Central memory CD8-positive, alpha-beta T cell (primary cell): ENCODE data around the gene NRXN2.
"Not testable (repeated sequence)": the region's sequence is repeated elsewhere in the genome, so short reads cannot be mapped to it uniquely, and the experiment has no call there.

Experiments
- ATAC-seq: fragments of 150-1000 bp; cut with Tn5 transposase; replicated peaks from 2 replicates; pipeline ENCODE4 v1.10.0; 2022; ENCODE audit warnings: mild to moderate bottlenecking, moderate FRiP score, moderate number of reproducible peaks; ENCODE audit not compliant: poor library complexity, severe bottlenecking; ENCODE audit errors: extremely low read depth
- DNase-seq, 2 donors: peaks; one replicate each; pipeline ENCODE4 v3.0.0; 2021; ENCODE audit warnings: low spot score in 2 of 2
- H3K27ac Mint-ChIP-seq: one replicate; pipeline ENCODE4 v1.8.0; 2022; ENCODE audit warnings: low read depth, mild to moderate bottlenecking, moderate library complexity, mixed read lengths
- H3K27me3 Mint-ChIP-seq: one replicate; pipeline ENCODE4 v1.8.0; 2022; ENCODE audit warnings: mixed read lengths
- H3K36me3 Mint-ChIP-seq: one replicate; pipeline ENCODE4 v1.8.0; 2022; ENCODE audit warnings: mild to moderate bottlenecking, moderate library complexity, mixed read lengths; ENCODE audit not compliant: insufficient read depth
- H3K4me1 Mint-ChIP-seq: one replicate; pipeline ENCODE4 v1.8.0; 2022; ENCODE audit warnings: mixed read lengths
- H3K4me3 Mint-ChIP-seq: one replicate; pipeline ENCODE4 v1.8.0; 2022; ENCODE audit warnings: mild to moderate bottlenecking, moderate library complexity, mixed read lengths
- H3K9me3 Mint-ChIP-seq: one replicate; pipeline ENCODE4 v1.8.0; 2022; ENCODE audit warnings: mixed read lengths

Gene NRXN2

DNA sequence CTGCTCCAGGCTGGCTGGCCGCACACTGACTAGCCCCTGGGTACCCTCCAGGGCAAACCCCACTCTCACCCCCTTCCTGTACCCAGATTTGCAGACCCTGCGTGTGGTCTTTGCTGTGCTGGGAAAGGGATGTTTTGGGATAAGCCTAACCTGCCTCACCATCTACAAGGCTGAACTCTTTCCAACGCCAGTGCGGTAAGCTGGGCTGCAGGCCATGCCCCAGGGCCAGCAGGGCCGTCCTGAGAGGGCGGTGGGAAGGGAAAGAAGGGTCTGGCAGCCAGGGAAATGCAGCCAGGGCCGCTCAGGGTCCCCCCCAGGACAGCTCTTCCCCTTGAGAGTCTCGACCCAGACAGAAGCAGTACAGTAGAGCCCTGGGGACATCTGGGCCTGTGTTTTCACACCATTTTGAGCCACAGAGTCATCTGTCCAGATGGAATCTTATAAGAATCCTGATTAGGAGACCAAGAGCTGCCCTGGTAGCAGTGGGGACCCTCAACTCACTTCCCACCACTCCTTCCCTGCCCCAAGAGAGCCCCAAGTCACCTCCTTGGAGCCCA is 154.3 kb downstream of the NRXN2 start:
- no peak for ATAC-seq
- no peaks in the 10 kb centered on the region for H3K4me1 Mint-ChIP-seq
- H3K4me3 Mint-ChIP-seq = no peak overlapping the region
- H3K27me3 Mint-ChIP-seq = peaks cover 18% of the 10 kb centered on the region
- no peak for DNase-seq
- no peaks in the 10 kb centered on the region for H3K9me3 Mint-ChIP-seq
- H3K36me3 Mint-ChIP-seq = no peaks in the 10 kb centered on the region
- H3K27ac Mint-ChIP-seq = no peak overlapping the region

DNA sequence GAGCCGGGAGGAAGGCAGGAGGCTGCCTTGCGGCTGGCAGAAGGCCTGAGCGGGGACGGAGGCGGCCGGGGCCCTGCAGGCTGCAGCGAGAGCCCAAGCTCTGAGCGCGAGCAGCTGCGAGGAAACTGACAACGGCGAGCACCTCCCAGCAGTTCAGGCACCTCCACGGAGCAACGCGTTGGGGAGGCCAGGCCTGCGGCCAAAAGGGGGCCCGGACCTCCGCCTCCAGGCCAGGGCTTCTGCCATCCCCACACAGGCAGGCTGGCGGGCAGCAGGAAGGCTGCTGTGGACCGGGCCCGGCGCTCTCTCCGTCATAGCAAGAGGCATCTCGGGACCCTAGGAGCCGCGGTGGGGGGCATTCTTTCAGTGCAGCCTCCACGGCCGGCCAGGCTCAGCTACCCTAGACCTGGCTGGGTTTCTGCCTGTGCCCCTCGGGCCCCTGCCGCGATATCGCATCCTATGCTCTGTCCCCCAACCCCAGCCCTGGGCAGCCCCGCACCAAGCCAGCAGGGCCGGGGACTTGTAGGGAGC is 154.9 kb downstream of the NRXN2 start:
- H3K27ac Mint-ChIP-seq = no peak overlapping the region
- DNase-seq = no peak
- H3K4me1 Mint-ChIP-seq = no peaks in the 10 kb centered on the region
- H3K9me3 Mint-ChIP-seq = no peaks in the 10 kb centered on the region
- no peak for ATAC-seq
- H3K4me3 Mint-ChIP-seq = no peak overlapping the region
- H3K36me3 Mint-ChIP-seq = no peaks in the 10 kb centered on the region
- H3K27me3 Mint-ChIP-seq = peaks cover 18% of the 10 kb centered on the region

GRCh38 chr11:64566915-64567891 is 155.8 kb downstream of the NRXN2 start:
- no peaks in the 10 kb centered on the region for H3K36me3 Mint-ChIP-seq
- no peak overlapping the region for H3K4me3 Mint-ChIP-seq
- no peaks in the 10 kb centered on the region for H3K9me3 Mint-ChIP-seq
- no peak for DNase-seq
- no peak for ATAC-seq
- H3K4me1 Mint-ChIP-seq = no peaks in the 10 kb centered on the region
- H3K27me3 Mint-ChIP-seq = peaks cover 9% of the 10 kb centered on the region
- no peak overlapping the region for H3K27ac Mint-ChIP-seq

GRCh38 chr11:64566042-64566914 is 156.7 kb downstream of the NRXN2 start:
- no peaks in the 10 kb centered on the region for H3K4me1 Mint-ChIP-seq
- no peak overlapping the region for H3K27ac Mint-ChIP-seq
- H3K36me3 Mint-ChIP-seq = no peaks in the 10 kb centered on the region
- no peak for DNase-seq
- H3K27me3 Mint-ChIP-seq = no peaks in the 10 kb centered on the region
- no peak for ATAC-seq
- no peak overlapping the region for H3K4me3 Mint-ChIP-seq
- H3K9me3 Mint-ChIP-seq = no peaks in the 10 kb centered on the region

GRCh38 chr11:64564947-64565889 is 157.8 kb downstream of the NRXN2 start:
- no peak for ATAC-seq
- H3K4me1 Mint-ChIP-seq = no peaks in the 10 kb centered on the region
- no peaks in the 10 kb centered on the region for H3K9me3 Mint-ChIP-seq
- H3K27me3 Mint-ChIP-seq = peaks cover 9% of the 10 kb centered on the region
- H3K27ac Mint-ChIP-seq = no peak overlapping the region
- no peaks in the 10 kb centered on the region for H3K36me3 Mint-ChIP-seq
- no peak for DNase-seq
- no peak overlapping the region for H3K4me3 Mint-ChIP-seq

DNA sequence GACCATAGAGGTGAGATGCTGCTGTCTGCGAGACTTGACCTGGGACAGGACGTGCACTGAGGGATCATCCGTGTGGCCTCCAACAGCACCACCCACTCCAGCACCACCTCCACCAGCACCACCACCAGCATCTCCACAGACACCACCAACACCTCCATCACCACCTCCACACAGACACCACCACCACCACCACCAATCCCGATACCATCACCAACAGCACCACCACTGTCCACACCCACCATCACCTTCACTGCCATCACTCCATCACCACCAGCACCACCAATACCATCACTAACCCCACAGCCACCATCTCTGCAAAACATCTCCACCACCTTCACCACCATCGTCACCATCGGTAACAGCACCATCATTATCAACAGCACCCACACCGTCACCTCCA is 158.6 kb downstream of the NRXN2 start:
- H3K9me3 Mint-ChIP-seq = no peaks in the 10 kb centered on the region
- no peak overlapping the region for H3K27ac Mint-ChIP-seq
- H3K4me1 Mint-ChIP-seq = no peaks in the 10 kb centered on the region
- H3K4me3 Mint-ChIP-seq = no peak overlapping the region
- H3K36me3 Mint-ChIP-seq = no peaks in the 10 kb centered on the region
- ATAC-seq = no peak
- DNase-seq = no peak
- peaks cover 15% of the 10 kb centered on the region for H3K27me3 Mint-ChIP-seq

DNA sequence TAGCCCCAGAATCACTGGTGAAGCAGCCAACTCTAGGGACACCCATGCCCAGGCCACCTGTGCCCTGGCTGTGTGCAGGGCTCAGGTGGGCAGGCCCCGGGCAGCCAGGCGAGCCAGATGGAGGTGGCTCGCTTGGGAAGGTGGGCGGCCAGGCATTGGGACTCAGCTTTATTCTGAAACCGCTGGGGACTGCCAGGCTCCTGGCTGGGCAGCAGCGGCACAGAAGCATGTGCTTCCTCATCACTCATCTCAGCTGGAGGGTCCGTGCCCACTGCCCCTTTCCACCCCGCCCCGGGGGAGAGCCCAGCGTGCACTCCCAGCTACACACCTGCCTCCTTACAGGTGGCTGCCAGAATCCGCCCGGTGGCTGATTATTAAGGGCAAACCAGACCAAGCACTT is 159.0 kb downstream of the NRXN2 start:
- ATAC-seq (no peak), DNase-seq (no peak)
- Mint-ChIP-seq H3K4me3 (no peak overlapping the region), H3K4me1 (no peaks in the 10 kb centered on the region), H3K27me3 (peaks cover 20% of the 10 kb centered on the region), H3K36me3 (no peaks in the 10 kb centered on the region), H3K9me3 (no peaks in the 10 kb centered on the region), H3K27ac (no peak overlapping the region)

DNA sequence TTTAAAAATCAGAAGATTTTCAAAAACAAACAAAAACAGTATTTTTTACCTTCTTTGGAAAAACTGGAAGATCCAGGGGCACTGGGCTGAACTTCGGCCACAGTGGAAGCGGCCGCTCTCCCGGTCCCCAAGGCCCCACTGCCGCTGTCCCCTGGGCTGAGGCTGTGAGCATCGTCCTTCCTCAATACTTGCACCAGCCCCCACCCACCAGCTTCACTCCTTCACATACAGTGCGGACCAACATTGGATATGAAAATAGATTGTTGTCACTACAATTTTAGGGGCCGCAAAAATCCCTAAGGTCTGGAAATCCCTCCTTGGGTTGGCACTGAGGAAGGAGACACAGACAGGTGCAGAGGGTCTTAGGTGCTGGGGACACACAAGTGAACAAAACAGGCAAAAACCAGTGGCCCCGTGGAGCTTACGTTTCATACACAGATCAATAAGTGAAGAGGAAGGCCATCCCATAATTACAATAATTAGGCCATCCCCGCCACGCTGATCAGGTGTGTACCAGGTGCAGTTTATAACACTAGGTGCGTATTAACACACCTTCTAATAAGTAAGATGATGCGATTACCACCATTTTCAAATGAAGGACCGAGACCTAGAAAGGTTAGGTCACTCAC is 160.2 kb downstream of the NRXN2 start:
- ATAC-seq = no peak
- H3K27me3 Mint-ChIP-seq = peaks cover 26% of the 10 kb centered on the region
- no peak overlapping the region for H3K27ac Mint-ChIP-seq
- H3K36me3 Mint-ChIP-seq = no peaks in the 10 kb centered on the region
- H3K4me1 Mint-ChIP-seq = no peaks in the 10 kb centered on the region
- DNase-seq = no peak
- H3K4me3 Mint-ChIP-seq = no peak overlapping the region
- H3K9me3 Mint-ChIP-seq = no peaks in the 10 kb centered on the region

DNA sequence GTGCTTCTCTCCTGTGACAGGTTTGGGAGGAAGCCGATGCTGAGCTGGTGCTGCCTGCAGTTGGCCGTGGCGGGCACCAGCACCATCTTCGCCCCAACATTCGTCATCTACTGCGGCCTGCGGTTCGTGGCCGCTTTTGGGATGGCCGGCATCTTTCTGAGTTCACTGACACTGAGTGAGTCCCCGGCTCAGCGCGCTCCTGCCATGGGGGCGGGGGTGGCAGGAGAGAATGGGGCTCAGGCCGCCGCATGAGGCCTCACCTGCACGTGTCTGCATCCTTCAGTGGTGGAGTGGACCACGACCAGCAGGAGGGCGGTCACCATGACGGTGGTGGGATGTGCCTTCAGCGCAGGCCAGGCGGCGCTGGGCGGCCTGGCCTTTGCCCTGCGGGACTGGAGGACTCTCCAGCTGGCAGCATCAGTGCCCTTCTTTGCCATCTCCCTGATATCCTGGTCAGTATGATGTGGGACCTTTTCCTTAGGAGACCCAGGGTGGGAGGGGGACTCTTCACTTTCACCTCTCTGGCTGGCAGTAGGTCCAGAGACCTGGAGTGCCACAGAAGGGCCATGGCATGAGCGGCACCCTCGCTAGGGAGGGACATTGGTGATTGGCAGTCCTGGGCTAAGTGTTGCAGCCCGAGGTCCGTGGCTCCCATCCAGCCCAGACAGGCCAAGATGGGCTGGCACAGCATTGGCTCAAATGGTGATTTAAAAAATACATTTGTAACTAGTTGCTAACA is 160.8 kb downstream of the NRXN2 start:
- ATAC-seq (no peak), DNase-seq (no peak)
- Mint-ChIP-seq H3K36me3 (no peaks in the 10 kb centered on the region), H3K27me3 (peaks cover 31% of the 10 kb centered on the region), H3K4me1 (no peaks in the 10 kb centered on the region), H3K9me3 (no peaks in the 10 kb centered on the region), H3K27ac (no peak overlapping the region), H3K4me3 (no peak overlapping the region)

DNA sequence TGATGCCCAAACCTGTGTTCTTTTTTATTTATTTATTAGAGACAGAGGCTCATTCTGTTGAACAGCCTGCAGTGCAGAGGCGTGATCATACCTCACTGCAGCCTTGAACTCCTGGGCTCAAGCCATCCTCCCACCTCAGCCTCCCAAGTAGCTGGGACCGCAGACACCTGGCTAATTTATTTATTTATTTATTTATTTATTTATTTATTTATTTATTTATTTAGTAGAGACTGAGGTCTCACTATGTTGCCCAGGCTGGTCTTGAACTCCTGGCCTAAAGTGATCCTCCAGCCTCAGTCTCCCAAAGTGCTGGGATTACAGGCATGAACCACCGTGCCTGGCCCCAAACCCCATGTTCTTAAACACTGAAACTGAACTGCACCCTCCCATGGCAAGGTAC is 161.6 kb downstream of the NRXN2 start:
- not testable (repeated sequence) for H3K4me3 Mint-ChIP-seq, H3K4me1 Mint-ChIP-seq, H3K36me3 Mint-ChIP-seq, H3K27ac Mint-ChIP-seq, H3K9me3 Mint-ChIP-seq, DNase-seq, ATAC-seq
- peaks cover 39% of the 10 kb centered on the region for H3K27me3 Mint-ChIP-seq

DNA sequence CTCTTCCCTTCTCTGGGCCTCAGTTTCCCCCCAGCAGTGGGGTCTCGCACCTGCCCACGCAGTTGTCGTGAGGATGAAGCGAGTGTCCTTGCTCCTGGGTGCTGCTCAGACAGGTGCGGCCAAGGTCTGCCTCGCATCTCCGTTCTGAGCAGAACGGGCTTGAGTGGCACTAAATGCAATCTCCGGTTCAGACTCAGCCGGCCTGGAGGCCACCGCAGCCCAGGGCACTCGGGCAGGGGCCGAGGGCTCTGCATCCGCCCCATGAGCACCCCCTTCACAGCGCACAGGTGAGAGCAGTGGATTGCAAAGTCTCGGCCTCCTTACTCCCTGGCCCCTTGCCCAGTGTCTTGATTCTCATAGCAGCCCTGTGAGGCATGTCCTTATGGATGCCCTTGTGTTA is 162.1 kb downstream of the NRXN2 start:
- DNase-seq = no peak
- H3K27me3 Mint-ChIP-seq = peaks cover 41% of the 10 kb centered on the region
- no peaks in the 10 kb centered on the region for H3K9me3 Mint-ChIP-seq
- no peaks in the 10 kb centered on the region for H3K36me3 Mint-ChIP-seq
- H3K4me1 Mint-ChIP-seq = no peaks in the 10 kb centered on the region
- no peak overlapping the region for H3K4me3 Mint-ChIP-seq
- ATAC-seq = no peak
- H3K27ac Mint-ChIP-seq = no peak overlapping the region
